CD4-positive, alpha-beta T cell (primary cell): ENCODE data around the gene CNTLN. TPM values are rescaled to one million over a fixed set of nuclear protein-coding genes. Genes with fewer than 3 reads are reported as not detected.

ENCODE experiments used
- ATAC-seq: fragments of 200-7000 bp; cut with Tn5 transposase; one replicate; pipeline ENCODE4 v1.10.0; 2022; ENCODE audit warnings: mild to moderate bottlenecking; ENCODE audit not compliant: poor library complexity
- CTCF ChIA-PET: fragments of 350-600 bp; sonication (Branson Sonifier 250); formaldehyde crosslinking; loops from one replicate; lab custom pipeline; 2021; ENCODE audit warnings: antibody characterized with exemption, inconsistent platforms; lab: Charles Lee
- POLR2A ChIA-PET: fragments of 350-600 bp; sonication (Branson Sonifier 250); formaldehyde crosslinking; loops from one replicate; lab custom pipeline; 2021; ENCODE audit warnings: antibody characterized with exemption, inconsistent platforms; lab: Charles Lee
- DNase-seq, 14 experiments: peaks; one replicate each; pipeline ENCODE4 v3.0.0-alpha.2; 2013 to 2020; ENCODE audit warnings: mixed read lengths in 2 of 14
- H3K27ac ChIP-seq, 2 donors: one replicate each; pipeline versions ENCODE4 v1.5.1 to v1.7.0; 2013; ENCODE audit warnings: low read length in 2 of 2, low read depth in 1 of 2, mild to moderate bottlenecking in 1 of 2
- H3K27me3 ChIP-seq, 2 experiments: 1 replicate in 1 of 2; 2 replicates in 1 of 2; pipeline versions ENCODE4 v1.6.1 to v1.7.0; 2013; ENCODE audit warnings: low read length in 2 of 2, control low read depth in 1 of 2, mild to moderate bottlenecking in 1 of 2, moderate library complexity in 1 of 2; ENCODE audit not compliant: insufficient read depth in 2 of 2, control insufficient read depth in 1 of 2
- H3K36me3 ChIP-seq: one replicate; pipeline ENCODE4 v1.6.1; 2013; ENCODE audit warnings: low read length, control low read depth; ENCODE audit not compliant: insufficient read depth
- H3K4me1 ChIP-seq: one replicate; pipeline ENCODE4 v1.6.1; 2013; ENCODE audit warnings: low read length, control low read depth; ENCODE audit not compliant: insufficient read depth
- H3K4me3 ChIP-seq: one replicate; pipeline ENCODE4 v1.5.1; 2013; ENCODE audit warnings: mild to moderate bottlenecking, low read length, moderate library complexity
- H3K9me3 ChIP-seq, 2 experiments: 1 replicate in 1 of 2; 2 replicates in 1 of 2; pipeline versions ENCODE4 v1.6.1 to v1.7.0; 2013; ENCODE audit warnings: low read length in 2 of 2, mild to moderate bottlenecking in 2 of 2, control low read depth in 1 of 2, moderate library complexity in 1 of 2; ENCODE audit not compliant: control insufficient read depth in 1 of 2, insufficient read depth in 1 of 2
- H3K27ac Mint-ChIP-seq: one replicate; pipeline ENCODE4 v1.8.0; 2020; ENCODE audit warnings: mixed read lengths
- H3K27me3 Mint-ChIP-seq: one replicate; pipeline ENCODE4 v1.8.0; 2021; ENCODE audit warnings: mixed read lengths
- H3K36me3 Mint-ChIP-seq: one replicate; pipeline ENCODE4 v1.8.0; 2021; ENCODE audit warnings: low read depth, mixed read lengths
- H3K4me1 Mint-ChIP-seq: one replicate; pipeline ENCODE4 v1.8.0; 2021; ENCODE audit warnings: low read depth, mixed read lengths
- H3K4me3 Mint-ChIP-seq: one replicate; pipeline ENCODE4 v1.8.0; 2020; ENCODE audit warnings: mild to moderate bottlenecking, mixed read lengths
- H3K9me3 Mint-ChIP-seq: one replicate; pipeline ENCODE4 v1.8.0; 2020; ENCODE audit warnings: mixed read lengths
- CTCF ChIP-seq: fragments of 200-600 bp; IDR thresholded peaks from one replicate; pipeline ENCODE4 v1.8.0; 2022; ENCODE audit warnings: antibody characterized with exemption, mild to moderate bottlenecking
- intact Hi-C, 2 experiments: fragments of 100-400 bp; cut with DNase I in 1 of 2; cut with micrococcal nuclease in 1 of 2; formaldehyde crosslinking; loops; one replicate each; pipeline versions ENCODE4 v1.15.1 to v1.9.0; 2023 to 2025; cut with DNase I, micrococcal nuclease
- total RNA-seq, 174 experiments: library from RNA in 2 of 174; stranded (reverse) in 2 of 174; gene quantifications; one replicate each; pipeline ENCODE4 v1.2.3 and lab custom pipeline; 2021 to 2026

The CNTLN gene
- total RNA-seq, 2 experiments from 2014 or later: 0.25 to 0.28 TPM

GRCh38 chr9:17536027-17536426, 401.2 kb downstream of the CNTLN start:
- intact Hi-C loops: loop anchor here in 1 of 2 experiments (10.0 kb wide), 1 partner anchor 1489 kb away; no protein-coding TSS in a partner anchor
- H3K36me3 Mint-ChIP-seq: no peaks in the 10 kb centered on the region
- no peak overlapping the region for H3K27ac Mint-ChIP-seq

GRCh38 chr9:17551023-17551422, 416.2 kb downstream of the CNTLN start:
- Histone ChIP-seq H3K27me3 (no peaks in the 10 kb centered on the region), H3K36me3 (no peaks in the 10 kb centered on the region), H3K4me3 (no peak overlapping the region), H3K4me1 (no peaks in the 10 kb centered on the region), H3K27ac (no peak overlapping the region), H3K9me3 (peaks cover 0 to 5% of the 10 kb centered on the region in 2 experiments)
- H3K27ac Mint-ChIP-seq: no peak overlapping the region
- no peaks in the 10 kb centered on the region for H3K36me3 Mint-ChIP-seq
- peaks cover 9% of the 10 kb centered on the region for H3K9me3 Mint-ChIP-seq
- ChIA-PET POLR2A (no interaction called here), CTCF (no interaction called here)
- no peak overlapping the region for H3K4me3 Mint-ChIP-seq
- DNase-seq: no peak
- ATAC-seq: no peak
- intact Hi-C loops: no loop called here
- TF ChIP-seq CTCF: no peak
- H3K27me3 Mint-ChIP-seq: no peaks in the 10 kb centered on the region
- no peaks in the 10 kb centered on the region for H3K4me1 Mint-ChIP-seq

More at GRCh38 chr9:17536027-17536426, 401.2 kb downstream of the CNTLN start:
- Histone ChIP-seq H3K4me3 (no peak overlapping the region), H3K27me3 (no peaks in the 10 kb centered on the region), H3K9me3 (peaks cover 0 to 11% of the 10 kb centered on the region in 2 experiments), H3K4me1 (no peaks in the 10 kb centered on the region), H3K27ac (no peak overlapping the region), H3K36me3 (no peaks in the 10 kb centered on the region)
- Mint-ChIP-seq H3K27me3 (no peaks in the 10 kb centered on the region), H3K9me3 (no peaks in the 10 kb centered on the region), H3K4me3 (no peak overlapping the region), H3K4me1 (no peaks in the 10 kb centered on the region)
- DNase-seq (no peak), ATAC-seq (no peak)
- POLR2A ChIA-PET: interaction anchor here (0.6 kb wide), 1 partner anchor 236 kb away, joined by 4 read pairs; no protein-coding TSS in a partner anchor
- no peak for TF ChIP-seq CTCF
- CTCF ChIA-PET: no interaction called here
